Measurements from ENCODE around the gene ACP2. TPM values are rescaled to one million over a fixed set of nuclear protein-coding genes. Genes with fewer than 3 reads are reported as not detected.
A peak's percentile ranks its signal among the peaks of the same experiment; 100 is the strongest.

The ACP2 gene
- total RNA-seq = 10 to 100 TPM; 39.7 to 45.2 (median 41.9) TPM

GRCh38 chr11:47248664-47249377, at the start of gene ACP2:
Gene ACP2 (minus strand): TSS chr11:47248814. CDS start chr11:47248789, 25 bp downstream.
- peak within 1 kb of the TSS; percentile 90 to 91 for H3K27ac ChIP-seq
- peaks cover 10% of the 10 kb centered on the region in 2 donors for H3K4me1 ChIP-seq
- no peaks in the 10 kb centered on the region for H3K27me3 ChIP-seq
- intact Hi-C loops (cut with DNase I; ENCODE audit: low total_unique reads) = no loop called here
- DNase-seq (ENCODE audit: low spot score in 2 of 2) = peak; percentile 86 to 88
- no peaks in the 10 kb centered on the region for H3K9me3 ChIP-seq
- H3K36me3 ChIP-seq = no peaks in the 10 kb centered on the region
- TF ChIP-seq POLR2AphosphoS5 (IDR thresholded peaks at IDR 0.05) (peak; percentile 75 to 86 (median 82)), CTCF (IDR thresholded peaks at IDR 0.05) (no peak)
- peak within 1 kb of the TSS; percentile 72 to 95 (median 79) for H3K4me3 ChIP-seq

GRCh38 chr11:47296045-47296444, 47.4 kb upstream of the ACP2 start:
- no peaks in the 10 kb centered on the region for H3K27me3 ChIP-seq
- intact Hi-C loops (cut with DNase I; ENCODE audit: low total_unique reads) = no loop called here

GRCh38 chr11:47295385-47295784, 46.8 kb upstream of the ACP2 start:
- no peak for TF ChIP-seq CTCF (IDR thresholded peaks at IDR 0.05)
- H3K36me3 ChIP-seq = peaks cover 14% of the 10 kb centered on the region
- no peaks in the 10 kb centered on the region for H3K27me3 ChIP-seq
- H3K27ac ChIP-seq = no peak overlapping the region
- intact Hi-C loops (cut with DNase I; ENCODE audit: low total_unique reads) = no loop called here
- no peak for DNase-seq (ENCODE audit: low spot score in 2 of 2)
- H3K4me1 ChIP-seq = no peaks in the 10 kb centered on the region
- H3K9me3 ChIP-seq = peaks cover 0 to 8% of the 10 kb centered on the region in 2 donors
- H3K4me3 ChIP-seq = no peak overlapping the region

More at GRCh38 chr11:47296045-47296444, 47.4 kb upstream of the ACP2 start:
- Histone ChIP-seq H3K4me1 (no peaks in the 10 kb centered on the region), H3K36me3 (peaks cover 14% of the 10 kb centered on the region), H3K27ac (no peak overlapping the region), H3K9me3 (peaks cover 0 to 8% of the 10 kb centered on the region in 2 donors), H3K4me3 (no peak overlapping the region)
- no peak for DNase-seq (ENCODE audit: low spot score in 2 of 2)
- TF ChIP-seq POLR2A (IDR thresholded peaks at IDR 0.05) (no peak), POLR2AphosphoS5 (IDR thresholded peaks at IDR 0.05) (no peak), CTCF (IDR thresholded peaks at IDR 0.05) (no peak)

- no peaks in the 10 kb centered on the region for H3K27me3 ChIP-seq
- no peaks in the 10 kb centered on the region for H3K4me1 ChIP-seq
- no peak overlapping the region for H3K4me3 ChIP-seq
- H3K36me3 ChIP-seq = peaks cover 17% of the 10 kb centered on the region
- no peak overlapping the region for H3K27ac ChIP-seq
- TF ChIP-seq POLR2A (IDR thresholded peaks at IDR 0.05) (no peak), POLR2AphosphoS5 (IDR thresholded peaks at IDR 0.05) (no peak), CTCF (IDR thresholded peaks at IDR 0.05) (no peak)
- no peak for DNase-seq (ENCODE audit: low spot score in 2 of 2)
- intact Hi-C loops (cut with DNase I; ENCODE audit: low total_unique reads) = no loop called here
- H3K9me3 ChIP-seq = no peaks in the 10 kb centered on the region
Measured at GRCh38 chr11:47289856-47290255, 41.2 kb upstream of the ACP2 start.

- no peaks in the 10 kb centered on the region for H3K4me1 ChIP-seq
- TF ChIP-seq CTCF (IDR thresholded peaks at IDR 0.05) (no peak), POLR2A (IDR thresholded peaks at IDR 0.05) (no peak), POLR2AphosphoS5 (IDR thresholded peaks at IDR 0.05) (no peak)
- intact Hi-C loops (cut with DNase I; ENCODE audit: low total_unique reads) = no loop called here
- H3K9me3 ChIP-seq = no peaks in the 10 kb centered on the region
- peaks cover 26% of the 10 kb centered on the region for H3K36me3 ChIP-seq
- H3K27me3 ChIP-seq = no peaks in the 10 kb centered on the region
- no peak overlapping the region for H3K4me3 ChIP-seq
- H3K27ac ChIP-seq = no peak overlapping the region
- DNase-seq (ENCODE audit: low spot score in 2 of 2) = no peak
Measured at GRCh38 chr11:47288066-47288465, 39.5 kb upstream of the ACP2 start.
